K562 (cell line): ENCODE data around the gene TRIM36. TPM values are rescaled to one million over a fixed set of nuclear protein-coding genes. Genes with fewer than 3 reads are reported as not detected.

Experiments
- ATF7 ChIP-seq: fragments of 450-650 bp; IDR thresholded peaks from 2 replicates; pipeline ENCODE4 v1.7.1; 2014; ENCODE audit warnings: mild to moderate bottlenecking, moderate library complexity
- BHLHE40 ChIP-seq: IDR thresholded peaks from 2 replicates; pipeline ENCODE4 v1.6.1; 2011; ENCODE audit warnings: low read length, improper control_type of control experiment
- CGGBP1 ChIP-seq: fragments of 250-450 bp; sonication (Bioruptor Pico); IDR thresholded peaks from 2 replicates; pipeline ENCODE4 v1.9.0; 2021; ENCODE audit warnings: mild to moderate bottlenecking
- FOXK1 ChIP-seq: sonication (generic); formaldehyde crosslinking; IDR thresholded peaks from 2 replicates; pipeline ENCODE4 v1.8.0; 2022; ENCODE audit warnings: missing genetic modification reagents, mild to moderate bottlenecking, borderline replicate concordance
- GABPB1 ChIP-seq: sonication (generic); formaldehyde crosslinking; IDR thresholded peaks from 2 replicates; pipeline ENCODE4 v1.8.0; 2022; ENCODE audit warnings: mild to moderate bottlenecking, missing genetic modification reagents
- HDAC6 ChIP-seq: IDR thresholded peaks from 2 replicates; pipeline ENCODE4 v1.6.1; 2012; ENCODE audit warnings: low read depth, mild to moderate bottlenecking, control low read depth, inconsistent platforms, low read length, moderate library complexity
- HMG20A ChIP-seq: fragments of 450-650 bp; formaldehyde crosslinking; conservative IDR thresholded peaks from 2 replicates; pipeline ENCODE4 v1.4.0; 2020; ENCODE audit warnings: mild to moderate bottlenecking, mixed read lengths
- HMGN3 ChIP-seq: IDR thresholded peaks from 2 replicates; pipeline ENCODE4 v1.6.1; 2011; ENCODE audit warnings: borderline replicate concordance, low read depth, mild to moderate bottlenecking, mixed read lengths, low read length; ENCODE audit not compliant: insufficient read length; ENCODE audit errors: extremely low read depth
- LCOR ChIP-seq: sonication (generic); formaldehyde crosslinking; IDR thresholded peaks from 2 replicates; pipeline ENCODE4 v1.8.0; 2022; ENCODE audit warnings: mild to moderate bottlenecking, missing genetic modification reagents
- MCM3 ChIP-seq: fragments of 450-650 bp; IDR thresholded peaks from 2 replicates; pipeline ENCODE4 v1.6.1; 2016
- NBN ChIP-seq: fragments of 450-650 bp; IDR thresholded peaks from 2 replicates; pipeline ENCODE4 v1.6.1; 2016; ENCODE audit warnings: low read depth, mild to moderate bottlenecking
- PCBP1 ChIP-seq: fragments of 200-400 bp; formaldehyde crosslinking; IDR thresholded peaks from 2 replicates; pipeline ENCODE4 v1.6.1; 2018; ENCODE audit warnings: mild to moderate bottlenecking, low read depth, low read length; ENCODE audit not compliant: poor library complexity, severe bottlenecking
- POLR2H ChIP-seq: IDR thresholded peaks from 2 replicates; pipeline ENCODE4 v1.6.1; 2016; ENCODE audit warnings: missing genetic modification characterization, low read depth, mild to moderate bottlenecking, control low read depth, missing compliant biosample characterization, moderate library complexity
- RAD21 ChIP-seq, 2 experiments: fragments of 250-450 bp in 1 of 2; fragments of 450-650 bp in 1 of 2; sonication (Bioruptor Pico) in 1 of 2; formaldehyde crosslinking in 1 of 2; IDR thresholded peaks in 1 of 2; conservative IDR thresholded peaks in 1 of 2; 2 replicates each; pipeline versions ENCODE4 v1.4.0 to v1.8.0; 2020 to 2022; ENCODE audit warnings: mild to moderate bottlenecking in 2 of 2, moderate library complexity in 1 of 2
- TBP ChIP-seq: optimal IDR thresholded peaks from 2 replicates; pipeline ENCODE3; 2011; ENCODE audit warnings: low read depth, low read length, improper control_type of control experiment
- ZBTB7A ChIP-seq: IDR thresholded peaks from 2 replicates; pipeline ENCODE4 v1.6.1; 2011; ENCODE audit warnings: low read depth, mild to moderate bottlenecking, low read length, moderate library complexity, borderline replicate concordance; ENCODE audit not compliant: control insufficient read depth
- ZKSCAN3 ChIP-seq: fragments of 250-450 bp; sonication (Bioruptor Pico); IDR thresholded peaks from 2 replicates; pipeline ENCODE4 v1.4.0; 2020
- ZNF143 ChIP-seq: sonication (generic); formaldehyde crosslinking; IDR thresholded peaks from 2 replicates; pipeline ENCODE4 v1.9.0; 2022; ENCODE audit warnings: mild to moderate bottlenecking, missing genetic modification reagents
- ZNF408 ChIP-seq: fragments of 250-450 bp; sonication (Bioruptor Pico); IDR thresholded peaks from 2 replicates; pipeline ENCODE4 v1.4.0; 2020; ENCODE audit warnings: low read depth, mild to moderate bottlenecking, moderate library complexity
- polyA plus RNA-seq, 8 experiments: library from polyadenylated mRNA; depleted of rRNA in 4 of 8; stranded (reverse) in 5 of 8; unstranded in 3 of 8; fragments of >200 nt; fragmentation: Nextera tagmentation in 2 of 8; fragmentation: Illumina TruSeq in 1 of 8; extraction: Ambion mirVana in 2 of 8; extraction: Trizol in 1 of 8; gene quantifications; 2 replicates each; pipeline versions ENCODE4 v1.2.1 to v1.2.3, GENCODE V29; 2011 to 2014; ENCODE audit warnings: inconsistent platforms in 1 of 8, missing spikeins in 1 of 8
- total RNA-seq, 7 experiments: library from RNA; depleted of rRNA in 6 of 7; stranded (reverse); fragments of >200 nt in 6 of 7; fragmentation: Illumina TruSeq in 2 of 7; extraction: Trizol in 2 of 7; gene quantifications; 2 replicates each; pipeline versions ENCODE4 v1.2.1 to v1.2.3, GENCODE V29; 2011 to 2021; ENCODE audit warnings: low replicate concordance in 1 of 7
- TF ChIP-seq, protein P1 (sequence below): sonication (generic); formaldehyde crosslinking; IDR thresholded peaks from 2 replicates; pipeline ENCODE4 v1.8.1; 2023; ENCODE audit warnings: mild to moderate bottlenecking, missing genetic modification reagents
- TF ChIP-seq, protein P2 (sequence below): fragments of 250-450 bp; sonication (Bioruptor Pico); IDR thresholded peaks from 2 replicates; pipeline ENCODE4 v1.8.0; 2022; ENCODE audit warnings: inconsistent platforms, mild to moderate bottlenecking, moderate library complexity, borderline replicate concordance
- TF ChIP-seq, protein P3 (sequence below): fragments of 250-450 bp; sonication (Bioruptor Pico); IDR thresholded peaks from 2 replicates; pipeline ENCODE4 v1.8.0; 2022; ENCODE audit warnings: inconsistent platforms

Gene TRIM36
- total and polyA plus RNA-seq, 9 of the 15 experiments (the other 6 are each of a cell fraction or from before 2014, with no cell fraction given): 0.10 to 0.71 (median 0.31) TPM

- peak; percentile 2; the same call in 1 of the 2 replicates for TF ChIP-seq ZBTB7A
- TF ChIP-seq PCBP1: peak; percentile 87
- TF ChIP-seq BHLHE40: peak; percentile 64; the same call in 1 of the 2 replicates
- no peak for TF ChIP-seq HDAC6
- no peak for TF ChIP-seq POLR2H (tag)
- no peak for TF ChIP-seq HMG20A (CRISPR knock-in tag)
- peak; percentile 74 for TF ChIP-seq GABPB1 (CRISPR knock-in tag)
- TF ChIP-seq, protein P1, sequence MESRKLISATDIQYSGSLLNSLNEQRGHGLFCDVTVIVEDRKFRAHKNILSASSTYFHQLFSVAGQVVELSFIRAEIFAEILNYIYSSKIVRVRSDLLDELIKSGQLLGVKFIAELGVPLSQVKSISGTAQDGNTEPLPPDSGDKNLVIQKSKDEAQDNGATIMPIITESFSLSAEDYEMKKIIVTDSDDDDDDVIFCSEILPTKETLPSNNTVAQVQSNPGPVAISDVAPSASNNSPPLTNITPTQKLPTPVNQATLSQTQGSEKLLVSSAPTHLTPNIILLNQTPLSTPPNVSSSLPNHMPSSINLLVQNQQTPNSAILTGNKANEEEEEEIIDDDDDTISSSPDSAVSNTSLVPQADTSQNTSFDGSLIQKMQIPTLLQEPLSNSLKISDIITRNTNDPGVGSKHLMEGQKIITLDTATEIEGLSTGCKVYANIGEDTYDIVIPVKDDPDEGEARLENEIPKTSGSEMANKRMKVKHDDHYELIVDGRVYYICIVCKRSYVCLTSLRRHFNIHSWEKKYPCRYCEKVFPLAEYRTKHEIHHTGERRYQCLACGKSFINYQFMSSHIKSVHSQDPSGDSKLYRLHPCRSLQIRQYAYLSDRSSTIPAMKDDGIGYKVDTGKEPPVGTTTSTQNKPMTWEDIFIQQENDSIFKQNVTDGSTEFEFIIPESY (CRISPR knock-in tag): 0 out of 2 replicates have a peak, but pooled peaks have one; percentile 47
- no peak for TF ChIP-seq FOXK1
- peak; percentile 33; the same call in 1 of the 2 replicates for TF ChIP-seq LCOR (CRISPR knock-in tag)
- peak; percentile 71 for TF ChIP-seq HMGN3
- no peak for TF ChIP-seq MCM3
- no peak for TF ChIP-seq ZNF408 (CRISPR knock-in tag)
- TF ChIP-seq ATF7: peak; percentile 28; the same call in 1 of the 2 replicates
- TF ChIP-seq, protein P2, sequence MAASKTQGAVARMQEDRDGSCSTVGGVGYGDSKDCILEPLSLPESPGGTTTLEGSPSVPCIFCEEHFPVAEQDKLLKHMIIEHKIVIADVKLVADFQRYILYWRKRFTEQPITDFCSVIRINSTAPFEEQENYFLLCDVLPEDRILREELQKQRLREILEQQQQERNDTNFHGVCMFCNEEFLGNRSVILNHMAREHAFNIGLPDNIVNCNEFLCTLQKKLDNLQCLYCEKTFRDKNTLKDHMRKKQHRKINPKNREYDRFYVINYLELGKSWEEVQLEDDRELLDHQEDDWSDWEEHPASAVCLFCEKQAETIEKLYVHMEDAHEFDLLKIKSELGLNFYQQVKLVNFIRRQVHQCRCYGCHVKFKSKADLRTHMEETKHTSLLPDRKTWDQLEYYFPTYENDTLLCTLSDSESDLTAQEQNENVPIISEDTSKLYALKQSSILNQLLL (CRISPR knock-in tag): no peak
- TF ChIP-seq ZNF143 (CRISPR knock-in tag): no peak
- peak; percentile 23 for TF ChIP-seq TBP
- no peak for TF ChIP-seq NBN
- TF ChIP-seq RAD21 (CRISPR knock-in tag; conservative IDR thresholded peaks at IDR 0.05 in 1 of 2, IDR thresholded peaks at IDR 0.05 in 1 of 2): peak in 1 of 2 experiments; percentile 8; a peak in 1 of 4 replicates
- TF ChIP-seq CGGBP1 (CRISPR knock-in tag): no peak
- no peak for TF ChIP-seq ZKSCAN3
- TF ChIP-seq, protein P3, sequence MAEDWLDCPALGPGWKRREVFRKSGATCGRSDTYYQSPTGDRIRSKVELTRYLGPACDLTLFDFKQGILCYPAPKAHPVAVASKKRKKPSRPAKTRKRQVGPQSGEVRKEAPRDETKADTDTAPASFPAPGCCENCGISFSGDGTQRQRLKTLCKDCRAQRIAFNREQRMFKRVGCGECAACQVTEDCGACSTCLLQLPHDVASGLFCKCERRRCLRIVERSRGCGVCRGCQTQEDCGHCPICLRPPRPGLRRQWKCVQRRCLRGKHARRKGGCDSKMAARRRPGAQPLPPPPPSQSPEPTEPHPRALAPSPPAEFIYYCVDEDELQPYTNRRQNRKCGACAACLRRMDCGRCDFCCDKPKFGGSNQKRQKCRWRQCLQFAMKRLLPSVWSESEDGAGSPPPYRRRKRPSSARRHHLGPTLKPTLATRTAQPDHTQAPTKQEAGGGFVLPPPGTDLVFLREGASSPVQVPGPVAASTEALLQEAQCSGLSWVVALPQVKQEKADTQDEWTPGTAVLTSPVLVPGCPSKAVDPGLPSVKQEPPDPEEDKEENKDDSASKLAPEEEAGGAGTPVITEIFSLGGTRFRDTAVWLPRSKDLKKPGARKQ (CRISPR knock-in tag): no peak
Measured at GRCh38 chr5:115169487-115170133, at the start of gene TRIM36 (continued).
